H1 (cell line): Measurements from ENCODE around the gene STAC2. TPM values are rescaled to one million over a fixed set of nuclear protein-coding genes. Genes with fewer than 3 reads are reported as not detected.

Source experiments
- polyA plus RNA-seq, 7 experiments: library from polyadenylated mRNA; depleted of rRNA in 3 of 7; stranded (reverse) in 5 of 7; unstranded in 2 of 7; fragments of >200 nt in 5 of 7; fragments of 200-250 nt in 2 of 7; gene quantifications; 1 replicate in 5 of 7; 2 replicates in 1 of 7; 4 replicates in 1 of 7; pipeline versions ENCODE4 v1.2.1 to v1.2.3, GENCODE V29; 2011 to 2013; ENCODE audit warnings: missing spikeins in 2 of 7, mixed read lengths in 2 of 7
- total RNA-seq: library from RNA; stranded (reverse); fragmentation: NEBNext Ultra II Directional; extraction: Animal tissue kit (Norgen Biotek cat#: 25700); gene quantifications from 2 replicates; pipeline ENCODE4 v1.2.1, GENCODE V29; 2021

The STAC2 gene
- total and polyA plus RNA-seq, 2 of the 8 experiments (the other 6 are each of a cell fraction or from before 2014, with no cell fraction given) = 1.5 to 6.0 TPM

Other genes with a start within 250 kb of the STAC2 start
- 3.4 and 4.1 TPM in 2 replicates for gene PLXDC1, start 74.3 kb downstream of the STAC2 start, total RNA-seq
- gene PLXDC1, start 74.3 kb downstream of the STAC2 start, polyA plus RNA-seq (2011; rRNA removed) = 14.6 and 17.9 TPM in 2 replicates
- not detected in 2 replicates for gene ARL5C, start 59.8 kb downstream of the STAC2 start, total RNA-seq
- gene ARL5C, start 59.8 kb downstream of the STAC2 start, polyA plus RNA-seq (2011; rRNA removed) = not detected in 2 replicates
- gene CACNB1, start 28.3 kb downstream of the STAC2 start, total RNA-seq = 15.1 and 17.8 TPM in 2 replicates
- 7.2 and 10.6 TPM in 2 replicates for gene CACNB1, start 28.3 kb downstream of the STAC2 start, polyA plus RNA-seq (2011; rRNA removed)
- gene RPL19, start 25.7 kb downstream of the STAC2 start, total RNA-seq = 2,182 and 2,219 TPM in 2 replicates
- 1,992 and 2,108 TPM in 2 replicates for gene RPL19, start 25.7 kb downstream of the STAC2 start, polyA plus RNA-seq (2011; rRNA removed)
- gene FBXL20, start 175.7 kb upstream of the STAC2 start, total RNA-seq = 10.3 and 11.0 TPM in 2 replicates
- gene FBXL20, start 175.7 kb upstream of the STAC2 start, polyA plus RNA-seq (2011; rRNA removed) = 4.3 and 5.5 TPM in 2 replicates
- gene MED1, start 225.3 kb upstream of the STAC2 start, total RNA-seq = 56.5 and 57.6 TPM in 2 replicates
- gene MED1, start 225.3 kb upstream of the STAC2 start, polyA plus RNA-seq (2011; rRNA removed) = 17.8 and 24.7 TPM in 2 replicates
- 68.9 and 70.3 TPM in 2 replicates for gene CDK12, start 235.5 kb upstream of the STAC2 start, total RNA-seq
- gene CDK12, start 235.5 kb upstream of the STAC2 start, polyA plus RNA-seq (2011; rRNA removed) = 14.8 and 16.0 TPM in 2 replicates